ENCODE measurements around the gene ADD1. TPM values are rescaled to one million over a fixed set of nuclear protein-coding genes. Genes with fewer than 3 reads are reported as not detected.

The ADD1 gene
- total and polyA plus RNA-seq, 2 of the 13 experiments (the other 11 are each of a cell fraction or from before 2014, with no cell fraction given): 73.9 to 122 TPM

GRCh38 chr4:2800691-2801596, 42.7 kb upstream of the ADD1 start (continued):
- TF ChIP-seq ZNF180 (CRISPR knock-in tag; IDR thresholded peaks at IDR 0.05; ENCODE audit: borderline replicate concordance, low read depth) (no peak), PPARG (CRISPR knock-in tag; conservative IDR thresholded peaks at IDR 0.05) (peak; percentile 78), ZNF609 (CRISPR knock-in tag; IDR thresholded peaks at IDR 0.05; ENCODE audit: borderline replicate concordance) (peak; percentile 77; the same call in 1 of the 2 replicates), HOMEZ (CRISPR knock-in tag; IDR thresholded peaks at IDR 0.05; ENCODE audit: low read depth) (peak; percentile 36; the same call in 1 of the 2 replicates), ZNF468 (CRISPR knock-in tag; IDR thresholded peaks at IDR 0.05) (no peak), SP4 (CRISPR knock-in tag; IDR thresholded peaks at IDR 0.05) (peak; percentile 84), ELF3 (CRISPR knock-in tag; IDR thresholded peaks at IDR 0.05) (peak; percentile 82), ZNF567 (CRISPR knock-in tag; IDR thresholded peaks at IDR 0.05; ENCODE audit: borderline replicate concordance) (0 out of 2 replicates have a peak, but pooled peaks have one; percentile 72), AGO2 (optimal IDR thresholded peaks at IDR 0.05; ENCODE audit: low read depth, low read length) (peak; percentile 73), SOX6 (IDR thresholded peaks at IDR 0.05) (no peak), SOX6 (CRISPR knock-in tag; IDR thresholded peaks at IDR 0.05) (peak; percentile 82), THAP7 (CRISPR knock-in tag; IDR thresholded peaks at IDR 0.05) (peak; percentile 72; the same call in 1 of the 2 replicates), ZNF549 (CRISPR knock-in tag; IDR thresholded peaks at IDR 0.05) (no peak), ZC3H13 (CRISPR knock-in tag; IDR thresholded peaks at IDR 0.05) (no peak), STAT5B (CRISPR knock-in tag; IDR thresholded peaks at IDR 0.05) (no peak), ARID4A (CRISPR knock-in tag; IDR thresholded peaks at IDR 0.05; ENCODE audit: borderline replicate concordance) (peak; percentile 72; the same call in 1 of the 2 replicates)
